Measurements from ENCODE around the gene TNIP1.

TNIP1 gene

GRCh38 chr5:151094030-151094851, 13.4 kb upstream of the TNIP1 start:
- H3K4me3 ChIP-seq (ENCODE audit: low read depth, low read length), result no peak overlapping the region
- DNase-seq (ENCODE audit: low read depth), result no peak
- TF ChIP-seq, protein P1, sequence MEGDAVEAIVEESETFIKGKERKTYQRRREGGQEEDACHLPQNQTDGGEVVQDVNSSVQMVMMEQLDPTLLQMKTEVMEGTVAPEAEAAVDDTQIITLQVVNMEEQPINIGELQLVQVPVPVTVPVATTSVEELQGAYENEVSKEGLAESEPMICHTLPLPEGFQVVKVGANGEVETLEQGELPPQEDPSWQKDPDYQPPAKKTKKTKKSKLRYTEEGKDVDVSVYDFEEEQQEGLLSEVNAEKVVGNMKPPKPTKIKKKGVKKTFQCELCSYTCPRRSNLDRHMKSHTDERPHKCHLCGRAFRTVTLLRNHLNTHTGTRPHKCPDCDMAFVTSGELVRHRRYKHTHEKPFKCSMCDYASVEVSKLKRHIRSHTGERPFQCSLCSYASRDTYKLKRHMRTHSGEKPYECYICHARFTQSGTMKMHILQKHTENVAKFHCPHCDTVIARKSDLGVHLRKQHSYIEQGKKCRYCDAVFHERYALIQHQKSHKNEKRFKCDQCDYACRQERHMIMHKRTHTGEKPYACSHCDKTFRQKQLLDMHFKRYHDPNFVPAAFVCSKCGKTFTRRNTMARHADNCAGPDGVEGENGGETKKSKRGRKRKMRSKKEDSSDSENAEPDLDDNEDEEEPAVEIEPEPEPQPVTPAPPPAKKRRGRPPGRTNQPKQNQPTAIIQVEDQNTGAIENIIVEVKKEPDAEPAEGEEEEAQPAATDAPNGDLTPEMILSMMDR (IDR thresholded peaks at IDR 0.05; ENCODE audit: control insufficient read depth, extremely low read depth, insufficient read depth), result no peak

DNA sequence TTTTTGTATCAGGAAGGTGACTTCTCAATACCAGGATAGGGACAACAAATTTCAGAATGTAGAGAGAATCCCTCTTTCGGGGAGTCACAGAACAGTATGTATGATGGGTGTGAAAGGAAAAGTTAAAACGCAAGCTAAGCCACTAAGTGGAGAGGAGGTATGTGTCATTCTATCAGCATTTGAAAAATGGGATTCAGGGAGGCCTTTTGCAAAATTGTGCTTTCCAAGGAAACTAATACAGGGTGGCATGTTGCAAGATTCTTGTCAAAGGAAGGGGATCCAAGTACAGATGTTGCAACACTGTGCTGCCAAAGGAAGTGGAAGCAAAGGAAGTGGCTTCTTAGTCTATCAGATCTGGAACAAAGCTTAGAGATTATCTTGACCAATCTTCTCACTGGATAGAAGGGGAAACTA, 12.6 kb upstream of the TNIP1 start:
- H3K4me3 ChIP-seq (ENCODE audit: low read depth, low read length), result no peak overlapping the region
- no peak for DNase-seq (ENCODE audit: low read depth)
- TF ChIP-seq, protein P1 (IDR thresholded peaks at IDR 0.05; ENCODE audit: control insufficient read depth, extremely low read depth, insufficient read depth), result no peak

- no peak overlapping the region for H3K4me3 ChIP-seq (ENCODE audit: low read depth, low read length)
- TF ChIP-seq, protein P1 (IDR thresholded peaks at IDR 0.05; ENCODE audit: control insufficient read depth, extremely low read depth, insufficient read depth), result no peak
- no peak for DNase-seq (ENCODE audit: low read depth)
These were observed 11.9 kb upstream of the TNIP1 start for GRCh38 chr5:151092762-151093161.

GRCh38 chr5:151089726-151090125, 8.9 kb upstream of the TNIP1 start:
- no peak for DNase-seq (ENCODE audit: low read depth)
- TF ChIP-seq, protein P1 (IDR thresholded peaks at IDR 0.05; ENCODE audit: control insufficient read depth, extremely low read depth, insufficient read depth), result no peak
- H3K4me3 ChIP-seq (ENCODE audit: low read depth, low read length), result no peak overlapping the region

DNA sequence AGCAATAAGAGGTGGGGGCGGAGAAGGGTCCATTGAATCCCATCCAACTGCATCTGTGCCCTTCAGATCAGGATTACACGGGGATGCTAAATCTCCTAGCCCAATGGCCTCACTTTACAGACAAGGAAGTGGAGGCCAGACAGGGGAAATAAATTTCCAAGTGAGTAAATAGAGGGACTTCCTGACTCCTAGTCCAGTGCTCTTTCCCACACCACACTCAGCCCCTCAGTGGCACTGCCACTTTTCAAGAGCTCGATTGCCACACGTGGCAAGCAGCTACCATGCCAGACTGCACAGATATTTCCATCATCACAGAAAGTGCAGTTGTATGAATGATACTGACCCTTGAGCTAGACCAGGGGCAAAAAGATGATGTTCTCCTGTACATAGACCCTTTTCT, 8.2 kb upstream of the TNIP1 start:
- no peak overlapping the region for H3K4me3 ChIP-seq (ENCODE audit: low read depth, low read length)
- no peak for DNase-seq (ENCODE audit: low read depth)
- TF ChIP-seq, protein P1 (IDR thresholded peaks at IDR 0.05; ENCODE audit: control insufficient read depth, extremely low read depth, insufficient read depth), result no peak

GRCh38 chr5:151087486-151087885, 6.7 kb upstream of the TNIP1 start:
- no peak overlapping the region for H3K4me3 ChIP-seq (ENCODE audit: low read depth, low read length)
- TF ChIP-seq, protein P1 (IDR thresholded peaks at IDR 0.05; ENCODE audit: control insufficient read depth, extremely low read depth, insufficient read depth), result no peak
- DNase-seq (ENCODE audit: low read depth), result no peak

- TF ChIP-seq, protein P1 (IDR thresholded peaks at IDR 0.05; ENCODE audit: control insufficient read depth, extremely low read depth, insufficient read depth), result no peak
- no peak overlapping the region for H3K4me3 ChIP-seq (ENCODE audit: low read depth, low read length)
- DNase-seq (ENCODE audit: low read depth), result no peak
These were observed 6.1 kb upstream of the TNIP1 start for GRCh38 chr5:151086905-151087360.

Measured in LNCaP clone FGC (cell line).